Right atrium auricular region (tissue), 2 donors: Measurements from ENCODE around the gene ADPRHL1. TPM values are rescaled to one million over a fixed set of nuclear protein-coding genes. Genes with fewer than 3 reads are reported as not detected.
"Not testable (repeated sequence)": the region's sequence is repeated elsewhere in the genome, so short reads cannot be mapped to it uniquely, and the experiment has no call there.

Experiments
- DNase-seq: peaks from one replicate; pipeline ENCODE4 v3.0.0-alpha.2; 2019; ENCODE audit warnings: low spot score
- H3K27ac ChIP-seq, 2 donors: fragments of 200-600 bp; sonication (generic); 1 replicate in 1 of 2; 2 replicates in 1 of 2; pipeline ENCODE4 v1.5.1; 2016 to 2019
- H3K27me3 ChIP-seq, 2 donors: fragments of 200-600 bp; sonication (generic); one replicate each; pipeline versions ENCODE4 v1.5.1 to v1.6.0; 2017 to 2019
- H3K36me3 ChIP-seq: fragments of 200-600 bp; sonication (generic); one replicate; pipeline ENCODE4 v1.5.1; 2016
- H3K4me1 ChIP-seq, 2 donors: fragments of 200-600 bp; sonication (generic); one replicate each; pipeline versions ENCODE4 v1.5.1 to v1.6.0; 2017 to 2019
- H3K4me3 ChIP-seq, 2 donors: fragments of 200-600 bp; sonication (generic); 1 replicate in 1 of 2; 2 replicates in 1 of 2; pipeline ENCODE4 v1.5.1; 2017 to 2019; ENCODE audit warnings: mild to moderate bottlenecking in 1 of 2, moderate library complexity in 1 of 2
- H3K9me3 ChIP-seq, 2 donors: fragments of 200-600 bp; sonication (generic); one replicate each; pipeline ENCODE4 v1.5.1; 2019
- total RNA-seq, 2 donors: library from RNA; depleted of rRNA; stranded (reverse); fragments of >200 nt; gene quantifications; one replicate each; pipeline ENCODE4 v1.1.0, GENCODE V29; 2016
- TF ChIP-seq, protein P1 (sequence below), 2 donors: fragments of 200-600 bp; sonication (generic); IDR thresholded peaks; one replicate each; pipeline ENCODE4 v1.5.1; 2019; ENCODE audit warnings: antibody characterized with exemption in 2 of 2

The ADPRHL1 gene
- total RNA-seq, 2 donors from 2014 or later = 222 to 329 TPM

DNA sequence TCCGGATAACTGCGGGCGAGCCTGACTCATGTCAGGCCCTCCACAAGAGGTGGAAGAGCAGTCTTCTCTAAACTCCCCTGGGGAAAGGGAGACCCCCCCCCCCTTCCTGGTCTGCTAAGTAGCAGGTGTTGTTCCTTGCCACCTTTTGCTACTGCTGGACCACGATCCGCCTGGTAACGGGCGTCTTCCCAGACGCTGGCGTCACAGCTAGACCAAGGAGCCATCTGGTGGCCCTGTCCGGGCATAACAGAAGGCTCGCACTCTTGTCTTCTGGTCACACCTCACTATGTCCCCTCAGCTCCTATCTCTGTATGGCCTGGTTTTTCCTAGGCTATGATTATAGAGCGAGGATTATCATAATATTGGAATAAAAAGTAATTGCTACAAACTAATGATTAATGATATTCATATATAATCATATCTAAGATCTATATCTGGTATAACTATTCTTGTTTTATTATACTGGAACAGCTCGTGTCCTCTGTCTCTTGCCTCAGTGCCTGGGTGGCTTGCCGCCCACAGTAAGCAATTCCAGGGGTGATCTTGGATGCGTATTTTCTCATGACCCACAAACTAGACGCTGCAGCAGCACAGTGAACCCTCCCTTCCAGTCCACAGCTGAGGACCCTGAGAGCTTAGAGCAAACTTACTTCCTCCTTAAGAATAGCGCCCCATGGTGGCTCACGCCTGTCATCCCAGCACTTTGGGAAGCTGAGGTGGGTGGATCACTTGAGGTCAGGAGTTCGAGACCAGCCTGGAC, 2.2 kb downstream of the ADPRHL1 start:
- Histone ChIP-seq H3K4me3 (peak overlapping the region; percentile 51 to 64), H3K4me1 (peaks cover 0 to 52% of the 10 kb centered on the region in 2 donors), H3K27ac (peak overlapping the region; percentile 85 to 94)
- H3K36me3 ChIP-seq, H3K9me3 ChIP-seq, H3K27me3 ChIP-seq, DNase-seq: not testable (repeated sequence)
- TF ChIP-seq, protein P1, sequence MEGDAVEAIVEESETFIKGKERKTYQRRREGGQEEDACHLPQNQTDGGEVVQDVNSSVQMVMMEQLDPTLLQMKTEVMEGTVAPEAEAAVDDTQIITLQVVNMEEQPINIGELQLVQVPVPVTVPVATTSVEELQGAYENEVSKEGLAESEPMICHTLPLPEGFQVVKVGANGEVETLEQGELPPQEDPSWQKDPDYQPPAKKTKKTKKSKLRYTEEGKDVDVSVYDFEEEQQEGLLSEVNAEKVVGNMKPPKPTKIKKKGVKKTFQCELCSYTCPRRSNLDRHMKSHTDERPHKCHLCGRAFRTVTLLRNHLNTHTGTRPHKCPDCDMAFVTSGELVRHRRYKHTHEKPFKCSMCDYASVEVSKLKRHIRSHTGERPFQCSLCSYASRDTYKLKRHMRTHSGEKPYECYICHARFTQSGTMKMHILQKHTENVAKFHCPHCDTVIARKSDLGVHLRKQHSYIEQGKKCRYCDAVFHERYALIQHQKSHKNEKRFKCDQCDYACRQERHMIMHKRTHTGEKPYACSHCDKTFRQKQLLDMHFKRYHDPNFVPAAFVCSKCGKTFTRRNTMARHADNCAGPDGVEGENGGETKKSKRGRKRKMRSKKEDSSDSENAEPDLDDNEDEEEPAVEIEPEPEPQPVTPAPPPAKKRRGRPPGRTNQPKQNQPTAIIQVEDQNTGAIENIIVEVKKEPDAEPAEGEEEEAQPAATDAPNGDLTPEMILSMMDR (IDR thresholded peaks at IDR 0.05) = peak in 1 of 2 donors; percentile 31

DNA sequence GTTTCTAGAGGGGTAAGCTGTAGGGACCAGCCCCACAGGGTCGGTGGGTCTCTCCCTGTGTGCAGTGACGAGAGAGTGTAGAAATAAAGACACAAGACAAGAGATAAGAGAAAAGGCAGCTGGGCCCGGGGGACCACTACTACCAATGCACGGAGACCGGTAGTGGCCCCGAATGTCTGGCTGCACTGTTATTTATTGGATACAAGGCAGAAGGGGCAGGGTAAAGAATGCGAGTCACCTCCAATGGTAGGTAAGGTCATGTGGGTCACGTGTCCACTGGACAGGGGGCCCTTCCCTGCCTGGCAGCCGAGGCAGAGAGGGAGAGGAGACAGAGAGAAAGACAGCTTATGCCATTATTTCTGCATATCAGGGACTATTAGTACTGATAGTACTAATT, 2.9 kb downstream of the ADPRHL1 start:
- Histone ChIP-seq H3K4me1 (peaks cover 0 to 56% of the 10 kb centered on the region in 2 donors), H3K4me3 (peak overlapping the region in 1 of 2 donors; percentile 51), H3K27ac (peak overlapping the region; percentile 85 to 94)
- not testable (repeated sequence) for DNase-seq, H3K36me3 ChIP-seq, H3K9me3 ChIP-seq, H3K27me3 ChIP-seq

DNA sequence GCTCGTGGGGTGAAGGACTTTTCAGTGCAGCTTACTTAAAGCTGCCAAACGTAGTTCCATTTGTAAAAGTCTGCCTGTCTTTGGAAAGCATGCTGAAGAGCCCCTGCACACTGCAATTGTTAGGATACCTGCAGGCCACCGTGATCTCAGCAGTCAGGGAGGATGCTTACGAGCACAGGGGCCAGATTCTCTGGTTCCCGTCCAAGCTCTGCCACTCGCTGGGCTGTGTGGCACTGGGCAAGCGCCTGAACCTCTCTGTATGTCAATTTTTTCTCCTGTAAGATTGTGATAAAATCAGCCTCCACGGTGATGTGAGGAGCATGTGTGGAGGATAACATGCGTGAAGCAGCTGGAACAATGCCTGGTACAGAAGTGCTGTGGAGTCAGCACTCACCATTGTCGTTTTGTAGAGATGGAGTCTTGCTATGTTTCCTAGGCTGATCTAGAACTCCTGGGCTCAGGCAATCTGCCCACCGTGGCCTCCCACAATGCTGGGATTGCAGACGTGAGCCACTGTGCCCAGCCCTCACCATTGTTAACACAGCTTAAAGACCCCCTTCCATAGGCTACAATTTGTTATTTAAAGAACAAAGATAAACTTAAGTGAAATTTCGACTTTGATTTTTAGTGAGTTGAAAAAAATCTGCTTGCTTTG, 3.5 kb downstream of the ADPRHL1 start:
- TF ChIP-seq, protein P1 (IDR thresholded peaks at IDR 0.05) = no peak
- peak overlapping the region; percentile 85 to 94 for H3K27ac ChIP-seq
- DNase-seq = no peak
- H3K4me1 ChIP-seq = peaks cover 0 to 56% of the 10 kb centered on the region in 2 donors
- H3K27me3 ChIP-seq = no peaks in the 10 kb centered on the region
- H3K9me3 ChIP-seq = no peaks in the 10 kb centered on the region
- H3K4me3 ChIP-seq = peak overlapping the region; percentile 15 to 51
- H3K36me3 ChIP-seq = no peaks in the 10 kb centered on the region

DNA sequence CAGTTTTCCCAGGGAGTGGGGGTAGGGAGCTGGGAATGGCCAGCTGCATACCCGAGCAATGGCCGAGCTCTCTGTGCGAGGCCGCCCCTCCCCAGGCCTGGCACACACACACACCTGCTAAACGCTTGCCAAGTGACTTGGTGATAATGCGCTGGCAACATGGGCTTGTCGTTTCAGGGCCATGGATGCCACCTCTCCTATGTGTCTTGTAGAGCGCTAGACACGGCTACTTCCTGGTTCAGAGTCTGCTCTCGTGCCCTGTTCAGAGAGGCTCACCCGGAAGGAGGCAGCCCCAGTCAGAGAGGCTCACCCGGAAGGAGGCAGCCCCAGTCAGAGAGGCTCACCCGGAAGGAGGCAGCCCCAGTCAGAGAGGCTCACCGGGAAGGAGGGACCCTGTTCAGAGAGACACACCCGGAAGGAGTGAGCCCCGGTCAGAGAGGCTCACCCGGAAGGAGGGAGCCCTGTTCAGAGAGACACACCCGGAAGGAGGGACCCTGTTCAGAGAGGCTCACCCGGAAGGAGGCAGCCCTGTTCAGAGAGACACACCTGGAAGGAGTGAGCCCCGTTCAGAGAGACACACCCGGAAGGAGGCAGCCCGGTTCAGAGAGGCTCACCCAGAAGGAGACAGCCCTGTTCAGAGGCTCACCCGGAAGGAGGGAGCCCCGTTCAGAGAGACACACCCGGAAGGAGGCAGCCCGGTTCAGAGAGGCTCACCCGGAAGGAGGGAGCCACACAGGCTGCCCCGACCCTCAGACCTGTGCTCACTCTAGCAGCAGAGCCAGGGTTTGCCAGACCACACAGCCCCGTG, 4.2 kb downstream of the ADPRHL1 start:
- no peak for DNase-seq
- H3K36me3 ChIP-seq = peaks cover 3% of the 10 kb centered on the region
- TF ChIP-seq, protein P1 (IDR thresholded peaks at IDR 0.05) = no peak
- no peaks in the 10 kb centered on the region for H3K9me3 ChIP-seq
- peaks cover 0 to 57% of the 10 kb centered on the region in 2 donors for H3K4me1 ChIP-seq
- peak overlapping the region; percentile 15 to 51 for H3K4me3 ChIP-seq
- peak overlapping the region; percentile 85 to 94 for H3K27ac ChIP-seq
- no peaks in the 10 kb centered on the region for H3K27me3 ChIP-seq

DNA sequence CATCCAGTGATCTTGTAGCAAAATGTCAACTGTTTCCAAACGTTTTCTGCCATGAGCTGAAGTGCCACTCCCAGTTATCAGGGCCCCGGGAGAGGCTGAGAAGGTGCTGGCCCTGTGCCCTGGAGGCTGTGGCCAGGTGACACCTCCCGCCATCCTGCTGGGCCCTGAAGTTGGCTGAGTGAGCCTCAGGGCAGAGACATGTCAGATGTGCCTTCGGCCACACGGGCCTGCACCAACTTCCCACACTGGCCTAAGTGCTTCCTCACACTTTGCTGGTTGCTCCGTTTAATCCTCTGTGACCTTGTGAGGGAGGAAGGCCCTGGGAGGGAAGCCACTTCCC, 4.8 kb downstream of the ADPRHL1 start:
- Histone ChIP-seq H3K36me3 (peaks cover 7% of the 10 kb centered on the region), H3K27ac (peak overlapping the region; percentile 85 to 94), H3K9me3 (no peaks in the 10 kb centered on the region), H3K4me1 (peaks cover 0 to 55% of the 10 kb centered on the region in 2 donors), H3K4me3 (peak overlapping the region in 1 of 2 donors; percentile 51), H3K27me3 (no peaks in the 10 kb centered on the region)
- TF ChIP-seq, protein P1 (IDR thresholded peaks at IDR 0.05) = no peak
- no peak for DNase-seq

DNA sequence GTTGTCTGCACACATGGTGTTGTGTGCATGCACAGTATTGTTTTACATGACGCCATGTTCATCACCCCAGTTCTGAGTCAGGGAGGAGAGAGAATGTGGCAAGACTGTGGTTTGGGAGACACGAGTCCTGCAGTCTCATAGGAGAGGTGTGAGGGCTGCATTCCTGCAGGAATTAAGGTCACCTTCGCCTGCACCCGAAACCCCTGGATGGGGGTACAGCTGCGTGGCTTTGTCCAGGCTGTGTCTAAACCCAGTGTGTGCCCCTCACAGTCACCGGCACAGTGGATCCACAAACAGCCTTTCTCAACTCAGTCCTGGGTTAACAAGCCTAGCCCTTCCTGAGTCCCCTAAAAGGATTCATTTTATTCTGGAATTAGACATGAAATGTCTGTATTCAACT, 5.7 kb downstream of the ADPRHL1 start:
- no peak for DNase-seq
- Histone ChIP-seq H3K27me3 (no peaks in the 10 kb centered on the region), H3K4me1 (peaks cover 0 to 55% of the 10 kb centered on the region in 2 donors), H3K27ac (peak overlapping the region; percentile 85 to 94), H3K9me3 (no peaks in the 10 kb centered on the region), H3K4me3 (no peak overlapping the region), H3K36me3 (peaks cover 15% of the 10 kb centered on the region)
- TF ChIP-seq, protein P1 (IDR thresholded peaks at IDR 0.05) = no peak
